SU-DHL-6 (cell line): ENCODE data around the gene FOXC2.

Experiments
- H2AFZ ChIP-seq: fragments of 200-600 bp; sonication (generic); 2 replicates; pipeline ENCODE4 v1.6.1; 2014; ENCODE audit warnings: low read depth, mild to moderate bottlenecking, moderate library complexity, mixed read lengths, antibody characterized with exemption, low read length; ENCODE audit not compliant: severe bottlenecking
- H3F3A ChIP-seq: fragments of 200-600 bp; shearing (Covaris generic); 2 replicates; pipeline ENCODE4 v1.6.0; 2016; ENCODE audit warnings: antibody characterized with exemption, mild to moderate bottlenecking; ENCODE audit not compliant: insufficient read depth
- H3K27ac ChIP-seq: fragments of 200-600 bp; sonication (generic); 2 replicates; pipeline ENCODE4 v1.5.1; 2016; ENCODE audit warnings: low read depth, mild to moderate bottlenecking, low read length, moderate library complexity, mixed read lengths
- H3K27me3 ChIP-seq: fragments of 200-600 bp; sonication (generic), shearing (Covaris generic); 2 replicates; pipeline ENCODE4 v1.6.0; 2014; ENCODE audit warnings: mild to moderate bottlenecking, low read length
- H3K36me3 ChIP-seq: fragments of 200-600 bp; sonication (generic); 2 replicates; pipeline ENCODE4 v1.6.1; 2014; ENCODE audit warnings: mild to moderate bottlenecking, low read length, mixed read lengths
- H3K4me2 ChIP-seq: fragments of 300-600, 200-600 bp; shearing (Covaris generic), sonication (generic); 2 replicates; pipeline ENCODE4 v1.6.0; 2014; ENCODE audit warnings: low read length, low read depth, mild to moderate bottlenecking; ENCODE audit not compliant: poor library complexity, severe bottlenecking
- H3K4me3 ChIP-seq: fragments of 200-600 bp; sonication (generic); 2 replicates; pipeline ENCODE4 v1.5.1; 2014; ENCODE audit warnings: antibody characterized with exemption, low read length, mild to moderate bottlenecking, mixed read lengths; ENCODE audit not compliant: insufficient read depth, poor library complexity, severe bottlenecking
- H3K79me2 ChIP-seq: fragments of 200-600 bp; sonication (generic); 2 replicates; pipeline ENCODE4 v1.6.1; 2014; ENCODE audit warnings: mild to moderate bottlenecking, low read length, moderate library complexity; ENCODE audit not compliant: insufficient read depth
- H3K9ac ChIP-seq: fragments of 200-600 bp; sonication (generic); 2 replicates; pipeline ENCODE4 v1.7.0; 2014; ENCODE audit warnings: mild to moderate bottlenecking, low read length
- H3K9me2 ChIP-seq: fragments of 200-600 bp; sonication (generic); replicated peaks from 2 replicates; pipeline ENCODE4 v1.6.1; 2014; ENCODE audit warnings: low read length; ENCODE audit not compliant: insufficient read depth
- H3K9me3 ChIP-seq: fragments of 200-600 bp; sonication (generic); 2 replicates; pipeline ENCODE4 v1.6.1; 2014; ENCODE audit warnings: low read length, mixed read lengths; ENCODE audit not compliant: insufficient read depth
- H4K20me1 ChIP-seq: fragments of 200-600 bp; sonication (generic); 2 replicates; pipeline ENCODE4 v1.6.1; 2014; ENCODE audit warnings: low read depth, mild to moderate bottlenecking, antibody characterized with exemption, low read length, moderate library complexity, mixed read lengths
- CTCF ChIP-seq: fragments of 200-600 bp; sonication (generic); IDR thresholded peaks from one replicate; pipeline ENCODE4 v1.5.1; 2017; ENCODE audit warnings: antibody characterized with exemption, mild to moderate bottlenecking, low read length, moderate library complexity; ENCODE audit not compliant: insufficient read depth, poor library complexity, severe bottlenecking
- EZH2phosphoT487 ChIP-seq: fragments of 200-600 bp; sonication (generic), shearing (Covaris generic); conservative IDR thresholded peaks from 2 replicates; pipeline ENCODE4 v1.6.1; 2018; ENCODE audit warnings: mild to moderate bottlenecking, antibody characterized with exemption, low read length, moderate library complexity, mixed read lengths

The FOXC2 gene

GRCh38 chr16:86519007-86519648 is 47.5 kb upstream of the FOXC2 start:
- H3K4me3 ChIP-seq = no peak overlapping the region
- H4K20me1 ChIP-seq = no peaks in the 10 kb centered on the region
- TF ChIP-seq CTCF (no peak), EZH2phosphoT487 (no peak)
- no peak overlapping the region for H2AFZ ChIP-seq
- H3K79me2 ChIP-seq = no peaks in the 10 kb centered on the region
- no peak overlapping the region for H3K27ac ChIP-seq
- H3K9me2 ChIP-seq = no peaks in the 10 kb centered on the region
- H3K36me3 ChIP-seq = no peaks in the 10 kb centered on the region
- no peak overlapping the region for H3K9ac ChIP-seq
- no peaks in the 10 kb centered on the region for H3K9me3 ChIP-seq
- H3F3A ChIP-seq = no peaks in the 10 kb centered on the region
- H3K27me3 ChIP-seq = no peaks in the 10 kb centered on the region
- H3K4me2 ChIP-seq = no peak overlapping the region

- Histone ChIP-seq H3K4me2 (no peak overlapping the region), H3F3A (no peaks in the 10 kb centered on the region), H3K27ac (no peak overlapping the region), H3K79me2 (no peaks in the 10 kb centered on the region), H3K4me3 (no peak overlapping the region), H3K9ac (no peak overlapping the region), H3K9me3 (no peaks in the 10 kb centered on the region), H4K20me1 (no peaks in the 10 kb centered on the region), H2AFZ (no peak overlapping the region), H3K9me2 (no peaks in the 10 kb centered on the region), H3K36me3 (no peaks in the 10 kb centered on the region), H3K27me3 (no peaks in the 10 kb centered on the region)
- no peak for TF ChIP-seq EZH2phosphoT487
- TF ChIP-seq CTCF = peak; percentile 78
Observed at GRCh38 chr16:86519649-86520316, 46.8 kb upstream of the FOXC2 start.

GRCh38 chr16:86520317-86521210 is 46.1 kb upstream of the FOXC2 start:
- Histone ChIP-seq H3K27me3 (no peaks in the 10 kb centered on the region), H3K4me2 (no peak overlapping the region), H3F3A (no peaks in the 10 kb centered on the region), H3K9me3 (no peaks in the 10 kb centered on the region), H3K27ac (no peak overlapping the region), H3K9me2 (no peaks in the 10 kb centered on the region), H4K20me1 (no peaks in the 10 kb centered on the region), H2AFZ (no peak overlapping the region), H3K9ac (no peak overlapping the region), H3K36me3 (no peaks in the 10 kb centered on the region), H3K4me3 (no peak overlapping the region), H3K79me2 (no peaks in the 10 kb centered on the region)
- no peak for TF ChIP-seq CTCF
- TF ChIP-seq EZH2phosphoT487 = no peak
